ENCODE results near the gene PSD.

PSD gene

GRCh38 chr10:102463983-102464382 lies 45.4 kb upstream of the PSD start:
- Histone ChIP-seq H3K79me1 (replicated peaks; ENCODE audit: low read length, poor library complexity, severe bottlenecking) (no peaks in the 10 kb centered on the region), H2AFZ (ENCODE audit: low read depth, low read length) (no peak overlapping the region), H3K4me2 (ENCODE audit: low read length, poor library complexity, severe bottlenecking) (no peak overlapping the region), H3K27me3 (ENCODE audit: control insufficient read depth in 1 of 2, insufficient read depth in 1 of 2, low read length in 2 of 2) (peaks cover 27 to 55% of the 10 kb centered on the region in 2 experiments), H2BK15ac (ENCODE audit: low read depth, poor library complexity, severe bottlenecking) (no peak overlapping the region), H2AK5ac (ENCODE audit: low read length, severe bottlenecking) (no peak overlapping the region), H3K4me3 (ENCODE audit: insufficient read depth in 1 of 2, low read depth in 1 of 2, low read length in 2 of 2) (no peak overlapping the region), H3K9ac (ENCODE audit: low read length) (no peak overlapping the region), H3K36me3 (ENCODE audit: control insufficient read depth in 1 of 2, insufficient read depth in 2 of 2, low read depth in 1 of 2, low read length in 2 of 2) (no peaks in the 10 kb centered on the region), H3K4ac (ENCODE audit: low read depth in 1 of 2, low read length in 2 of 2) (no peak overlapping the region), H4K91ac (ENCODE audit: low read length) (no peak overlapping the region), H3K18ac (ENCODE audit: low read depth in 1 of 2, low read length in 2 of 2) (no peak overlapping the region), H4K8ac (ENCODE audit: low read length) (no peak overlapping the region), H2BK12ac (ENCODE audit: low read length in 2 of 2) (no peak overlapping the region), H3K9me3 (ENCODE audit: control insufficient read depth, low read length) (no peaks in the 10 kb centered on the region), H3K27ac (ENCODE audit: low read length, poor library complexity, severe bottlenecking) (no peak overlapping the region), H2BK120ac (ENCODE audit: low read depth, low read length) (no peak overlapping the region), H3K4me1 (ENCODE audit: control insufficient read depth, insufficient read depth, low read depth, low read length) (peaks cover 11% of the 10 kb centered on the region), H3K14ac (ENCODE audit: low read length in 2 of 2) (no peak overlapping the region), H3K23ac (ENCODE audit: low read length in 2 of 2) (no peak overlapping the region), H2BK5ac (ENCODE audit: low read depth, low read length, poor library complexity, severe bottlenecking) (no peak overlapping the region)
- DNase-seq = no peak
- 91% methylated on average over 10 of the region's 10 CpGs for WGBS

- H2BK5ac ChIP-seq (ENCODE audit: low read depth, low read length, poor library complexity, severe bottlenecking) = no peak overlapping the region
- WGBS = 54% methylated on average over 5 of the region's 6 CpGs
- H3K36me3 ChIP-seq (ENCODE audit: control insufficient read depth in 1 of 2, insufficient read depth in 2 of 2, low read depth in 1 of 2, low read length in 2 of 2) = no peaks in the 10 kb centered on the region
- no peak overlapping the region for H4K8ac ChIP-seq (ENCODE audit: low read length)
- H4K91ac ChIP-seq (ENCODE audit: low read length) = no peak overlapping the region
- peaks cover 27 to 55% of the 10 kb centered on the region in 2 experiments for H3K27me3 ChIP-seq (ENCODE audit: control insufficient read depth in 1 of 2, insufficient read depth in 1 of 2, low read length in 2 of 2)
- no peaks in the 10 kb centered on the region for H3K79me1 ChIP-seq (replicated peaks; ENCODE audit: low read length, poor library complexity, severe bottlenecking)
- H3K4me3 ChIP-seq (ENCODE audit: insufficient read depth in 1 of 2, low read depth in 1 of 2, low read length in 2 of 2) = peak overlapping the region in 1 of 2 experiments; percentile 27
- H3K4me1 ChIP-seq (ENCODE audit: control insufficient read depth, insufficient read depth, low read depth, low read length) = peaks cover 11% of the 10 kb centered on the region
- no peak overlapping the region for H3K27ac ChIP-seq (ENCODE audit: low read length, poor library complexity, severe bottlenecking)
- H3K9me3 ChIP-seq (ENCODE audit: control insufficient read depth, low read length) = no peaks in the 10 kb centered on the region
- no peak overlapping the region for H2AFZ ChIP-seq (ENCODE audit: low read depth, low read length)
- H3K4ac ChIP-seq (ENCODE audit: low read depth in 1 of 2, low read length in 2 of 2) = no peak overlapping the region
- H2BK120ac ChIP-seq (ENCODE audit: low read depth, low read length) = no peak overlapping the region
- H3K4me2 ChIP-seq (ENCODE audit: low read length, poor library complexity, severe bottlenecking) = no peak overlapping the region
- H2BK15ac ChIP-seq (ENCODE audit: low read depth, poor library complexity, severe bottlenecking) = no peak overlapping the region
- no peak overlapping the region for H2BK12ac ChIP-seq (ENCODE audit: low read length in 2 of 2)
- H3K18ac ChIP-seq (ENCODE audit: low read depth in 1 of 2, low read length in 2 of 2) = no peak overlapping the region
- no peak overlapping the region for H3K14ac ChIP-seq (ENCODE audit: low read length in 2 of 2)
- DNase-seq = no peak
- no peak overlapping the region for H3K9ac ChIP-seq (ENCODE audit: low read length)
- H2AK5ac ChIP-seq (ENCODE audit: low read length, severe bottlenecking) = no peak overlapping the region
- no peak overlapping the region for H3K23ac ChIP-seq (ENCODE audit: low read length in 2 of 2)
Measured at GRCh38 chr10:102462512-102463054, 44.0 kb upstream of the PSD start.

GRCh38 chr10:102461187-102462054 lies 42.8 kb upstream of the PSD start:
- H3K23ac ChIP-seq (ENCODE audit: low read length in 2 of 2) = peak overlapping the region in 1 of 2 experiments; percentile 17
- peak overlapping the region; percentile 30 for H2AFZ ChIP-seq (ENCODE audit: low read depth, low read length)
- peak overlapping the region; percentile 53 for H4K8ac ChIP-seq (ENCODE audit: low read length)
- H3K9ac ChIP-seq (ENCODE audit: low read length) = peak overlapping the region; percentile 59
- H3K79me1 ChIP-seq (replicated peaks; ENCODE audit: low read length, poor library complexity, severe bottlenecking) = no peaks in the 10 kb centered on the region
- H3K18ac ChIP-seq (ENCODE audit: low read depth in 1 of 2, low read length in 2 of 2) = peak overlapping the region; percentile 15 to 61
- H2AK5ac ChIP-seq (ENCODE audit: low read length, severe bottlenecking) = no peak overlapping the region
- no peaks in the 10 kb centered on the region for H3K36me3 ChIP-seq (ENCODE audit: control insufficient read depth in 1 of 2, insufficient read depth in 2 of 2, low read depth in 1 of 2, low read length in 2 of 2)
- no peak overlapping the region for H2BK5ac ChIP-seq (ENCODE audit: low read depth, low read length, poor library complexity, severe bottlenecking)
- peak overlapping the region; percentile 23 to 76 for H3K4me3 ChIP-seq (ENCODE audit: insufficient read depth in 1 of 2, low read depth in 1 of 2, low read length in 2 of 2)
- 2% methylated on average over 54 of the region's 54 CpGs for WGBS
- no peak overlapping the region for H2BK12ac ChIP-seq (ENCODE audit: low read length in 2 of 2)
- no peak overlapping the region for H4K91ac ChIP-seq (ENCODE audit: low read length)
- H3K4me1 ChIP-seq (ENCODE audit: control insufficient read depth, insufficient read depth, low read depth, low read length) = peaks cover 11% of the 10 kb centered on the region
- no peaks in the 10 kb centered on the region for H3K9me3 ChIP-seq (ENCODE audit: control insufficient read depth, low read length)
- H2BK15ac ChIP-seq (ENCODE audit: low read depth, poor library complexity, severe bottlenecking) = no peak overlapping the region
- DNase-seq = peak; percentile 81
- no peak overlapping the region for H2BK120ac ChIP-seq (ENCODE audit: low read depth, low read length)
- H3K27ac ChIP-seq (ENCODE audit: low read length, poor library complexity, severe bottlenecking) = no peak overlapping the region
- H3K14ac ChIP-seq (ENCODE audit: low read length in 2 of 2) = no peak overlapping the region
- H3K4me2 ChIP-seq (ENCODE audit: low read length, poor library complexity, severe bottlenecking) = peak overlapping the region; percentile 85
- H3K4ac ChIP-seq (ENCODE audit: low read depth in 1 of 2, low read length in 2 of 2) = peak overlapping the region in 1 of 2 experiments; percentile 4
- H3K27me3 ChIP-seq (ENCODE audit: control insufficient read depth in 1 of 2, insufficient read depth in 1 of 2, low read length in 2 of 2) = peaks cover 27 to 48% of the 10 kb centered on the region in 2 experiments

- peak overlapping the region; percentile 71 for H4K8ac ChIP-seq (ENCODE audit: low read length)
- H2BK5ac ChIP-seq (ENCODE audit: low read depth, low read length, poor library complexity, severe bottlenecking) = no peak overlapping the region
- H3K4me2 ChIP-seq (ENCODE audit: low read length, poor library complexity, severe bottlenecking) = peak overlapping the region; percentile 56
- no peak overlapping the region for H3K27ac ChIP-seq (ENCODE audit: low read length, poor library complexity, severe bottlenecking)
- H3K4ac ChIP-seq (ENCODE audit: low read depth in 1 of 2, low read length in 2 of 2) = peak overlapping the region in 1 of 2 experiments; percentile 52
- H2AFZ ChIP-seq (ENCODE audit: low read depth, low read length) = peak overlapping the region; percentile 30
- H3K36me3 ChIP-seq (ENCODE audit: control insufficient read depth in 1 of 2, insufficient read depth in 2 of 2, low read depth in 1 of 2, low read length in 2 of 2) = no peaks in the 10 kb centered on the region
- H3K18ac ChIP-seq (ENCODE audit: low read depth in 1 of 2, low read length in 2 of 2) = peak overlapping the region in 1 of 2 experiments; percentile 5
- peak overlapping the region in 1 of 2 experiments; percentile 76 for H3K4me3 ChIP-seq (ENCODE audit: insufficient read depth in 1 of 2, low read depth in 1 of 2, low read length in 2 of 2)
- peaks cover 27 to 45% of the 10 kb centered on the region in 2 experiments for H3K27me3 ChIP-seq (ENCODE audit: control insufficient read depth in 1 of 2, insufficient read depth in 1 of 2, low read length in 2 of 2)
- no peak overlapping the region for H2AK5ac ChIP-seq (ENCODE audit: low read length, severe bottlenecking)
- H4K91ac ChIP-seq (ENCODE audit: low read length) = no peak overlapping the region
- no peak for DNase-seq
- peak overlapping the region; percentile 59 for H3K9ac ChIP-seq (ENCODE audit: low read length)
- H3K9me3 ChIP-seq (ENCODE audit: control insufficient read depth, low read length) = no peaks in the 10 kb centered on the region
- no peak overlapping the region for H2BK120ac ChIP-seq (ENCODE audit: low read depth, low read length)
- no peak overlapping the region for H2BK15ac ChIP-seq (ENCODE audit: low read depth, poor library complexity, severe bottlenecking)
- no peak overlapping the region for H3K23ac ChIP-seq (ENCODE audit: low read length in 2 of 2)
- no peak overlapping the region for H2BK12ac ChIP-seq (ENCODE audit: low read length in 2 of 2)
- H3K14ac ChIP-seq (ENCODE audit: low read length in 2 of 2) = no peak overlapping the region
- H3K79me1 ChIP-seq (replicated peaks; ENCODE audit: low read length, poor library complexity, severe bottlenecking) = no peaks in the 10 kb centered on the region
- peaks cover 11% of the 10 kb centered on the region for H3K4me1 ChIP-seq (ENCODE audit: control insufficient read depth, insufficient read depth, low read depth, low read length)
- 57% methylated on average over 8 of the region's 8 CpGs for WGBS
Measured at GRCh38 chr10:102460836-102461186, 42.2 kb upstream of the PSD start.

Data from mesenchymal stem cell (in vitro differentiated cells and primary cell).